Naive thymus-derived CD4-positive, alpha-beta T cell (primary cell): ENCODE results near the gene TTC31. TPM values are rescaled to one million over a fixed set of nuclear protein-coding genes. Genes with fewer than 3 reads are reported as not detected.
A peak's percentile ranks its signal among the peaks of the same experiment; 100 is the strongest.
"Not testable (repeated sequence)": the region's sequence is repeated elsewhere in the genome, so short reads cannot be mapped to it uniquely, and the experiment has no call there.

ENCODE experiments used
- ATAC-seq: fragments of 150-1000 bp; cut with Tn5 transposase; 2 replicates; pipeline ENCODE4 v1.10.0; 2021; ENCODE audit warnings: mild to moderate bottlenecking, moderate library complexity
- CTCF ChIA-PET: fragments of 350-600 bp; sonication (Branson Sonifier 250); formaldehyde crosslinking; loops from one replicate; lab custom pipeline; 2021; ENCODE audit warnings: antibody characterized with exemption; lab: Charles Lee
- POLR2A ChIA-PET: fragments of 350-600 bp; sonication (Branson Sonifier 250); formaldehyde crosslinking; loops from one replicate; lab custom pipeline; 2021; ENCODE audit warnings: antibody characterized with exemption, inconsistent platforms; lab: Charles Lee
- DNase-seq, 9 donors: peaks; one replicate each; pipeline versions ENCODE4 v3.0.0 to v3.0.0-alpha.2; 2020 to 2022; ENCODE audit warnings: mixed read lengths in 1 of 9
- H3K27ac ChIP-seq: one replicate; pipeline ENCODE4 v1.7.0; 2013; ENCODE audit warnings: mild to moderate bottlenecking, low read depth, low read length, moderate library complexity
- H3K27me3 ChIP-seq, 2 donors: one replicate each; pipeline ENCODE4 v1.7.0; 2013; ENCODE audit warnings: low read length in 2 of 2, mild to moderate bottlenecking in 2 of 2, moderate library complexity in 2 of 2; ENCODE audit not compliant: control insufficient read depth in 2 of 2, insufficient read depth in 2 of 2
- H3K36me3 ChIP-seq, 3 experiments: 1 replicate in 2 of 3; 2 replicates in 1 of 3; pipeline ENCODE4 v1.7.0; 2013; ENCODE audit warnings: low read length in 3 of 3, mild to moderate bottlenecking in 3 of 3, moderate library complexity in 1 of 3; ENCODE audit not compliant: insufficient read depth in 3 of 3, control insufficient read depth in 2 of 3
- H3K4me1 ChIP-seq, 2 donors: one replicate each; pipeline ENCODE4 v1.7.0; 2013; ENCODE audit warnings: low read length in 2 of 2, mild to moderate bottlenecking in 2 of 2, moderate library complexity in 1 of 2; ENCODE audit not compliant: control insufficient read depth in 2 of 2, insufficient read depth in 2 of 2
- H3K4me3 ChIP-seq: 2 replicates; pipeline ENCODE4 v1.7.0; 2013; ENCODE audit warnings: mild to moderate bottlenecking, low read length
- H3K9me3 ChIP-seq, 3 experiments: 1 replicate in 2 of 3; 2 replicates in 1 of 3; pipeline ENCODE4 v1.7.0; 2013; ENCODE audit warnings: low read length in 3 of 3; ENCODE audit not compliant: control insufficient read depth in 2 of 3
- H3K27ac Mint-ChIP-seq, 9 donors: one replicate each; pipeline ENCODE4 v1.8.0; 2020 to 2022; ENCODE audit warnings: mixed read lengths in 9 of 9, mild to moderate bottlenecking in 8 of 9, moderate library complexity in 5 of 9, inconsistent platforms in 2 of 9
- H3K27me3 Mint-ChIP-seq, 5 donors: one replicate each; pipeline ENCODE4 v1.8.0; 2021 to 2022; ENCODE audit warnings: mixed read lengths in 5 of 5, mild to moderate bottlenecking in 1 of 5
- H3K36me3 Mint-ChIP-seq, 5 donors: one replicate each; pipeline ENCODE4 v1.8.0; 2020 to 2022; ENCODE audit warnings: mixed read lengths in 5 of 5, mild to moderate bottlenecking in 3 of 5, inconsistent platforms in 1 of 5
- H3K4me1 Mint-ChIP-seq, 7 donors: one replicate each; pipeline ENCODE4 v1.8.0; 2020 to 2022; ENCODE audit warnings: mixed read lengths in 7 of 7, mild to moderate bottlenecking in 3 of 7, inconsistent platforms in 1 of 7
- H3K4me3 Mint-ChIP-seq, 10 donors: one replicate each; pipeline ENCODE4 v1.8.0; 2020 to 2022; ENCODE audit warnings: mild to moderate bottlenecking in 10 of 10, mixed read lengths in 10 of 10, moderate library complexity in 6 of 10, inconsistent platforms in 2 of 10
- H3K9me3 Mint-ChIP-seq, 11 donors: one replicate each; pipeline ENCODE4 v1.8.0; 2020 to 2022; ENCODE audit warnings: mixed read lengths in 11 of 11, mild to moderate bottlenecking in 4 of 11, inconsistent platforms in 1 of 11, moderate library complexity in 1 of 11
- intact Hi-C, 2 donors: fragments of 100-400 bp; cut with micrococcal nuclease; formaldehyde crosslinking; loops; one replicate each; pipeline ENCODE4 v1.15.1; 2023
- polyA plus RNA-seq, 2 donors: library from polyadenylated mRNA; unstranded; fragments of 300-500 nt; fragmentation: Illumina TruSeq; gene quantifications; one replicate each; pipeline ENCODE4 v1.2.3, GENCODE V29; 2021
- total RNA-seq, 6 experiments: library from RNA in 5 of 6; stranded (reverse) in 5 of 6; gene quantifications; 1 replicate in 5 of 6; 2 replicates in 1 of 6; pipeline ENCODE4 v1.2.3 and lab custom pipeline; 2021 to 2026

The TTC31 gene
- total and polyA plus RNA-seq, 7 experiments from 2014 or later: 19.8 to 50.4 (median 35.9) TPM

GRCh38 chr2:74460187-74460586 is 22.7 kb upstream of the TTC31 start:
- DNase-seq, H3K27me3 Mint-ChIP-seq, H3K27me3 ChIP-seq, ATAC-seq, H3K4me3 ChIP-seq, H3K9me3 Mint-ChIP-seq, intact Hi-C loops, H3K9me3 ChIP-seq, H3K27ac ChIP-seq: not testable (repeated sequence)
- Mint-ChIP-seq H3K4me1 (peaks cover 28 to 63% (median 54%) of the 10 kb centered on the region in 7 donors), H3K4me3 (peak overlapping the region in 9 of 10 donors; percentile 87 to 99 (median 97)), H3K36me3 (peaks cover 0 to 12% (median 6%) of the 10 kb centered on the region in 5 donors), H3K27ac (peak overlapping the region in 5 of 9 donors; percentile 34 to 100 (median 91))
- H3K4me1 ChIP-seq: peaks cover 35 to 36% of the 10 kb centered on the region in 2 donors
- POLR2A ChIA-PET: interaction anchor here (1.0 to 10.8 kb wide), 3 partner anchors 10 to 21 kb away, joined by 3 to 197 read pairs (median 177); partner anchors contain the start of genes CCDC142, MRPL53 and TTC31
- CTCF ChIA-PET: interaction anchor here (0.5 kb wide), 1 partner anchor 635 kb away, joined by 3 read pairs; no protein-coding TSS in a partner anchor
- H3K36me3 ChIP-seq: peaks cover 0 to 29% (median 0%) of the 10 kb centered on the region in 3 experiments

GRCh38 chr2:74461187-74462053 is 21.5 kb upstream of the TTC31 start:
- POLR2A ChIA-PET: interaction anchor here (0.9 to 10.8 kb wide), 4 partner anchors 8 to 20 kb away, joined by 3 to 197 read pairs (median 90); partner anchors contain the start of genes CCDC142, MRPL53 and TTC31
- Mint-ChIP-seq H3K36me3 (peaks cover 0 to 9% (median 6%) of the 10 kb centered on the region in 5 donors), H3K4me3 (peak overlapping the region in 2 of 10 donors; percentile 20 to 34), H3K27me3 (peaks cover 0 to 2% (median 0%) of the 10 kb centered on the region in 5 donors), H3K4me1 (peaks cover 15 to 61% (median 50%) of the 10 kb centered on the region in 7 donors), H3K27ac (peak overlapping the region in 2 of 9 donors; percentile 51 to 76), H3K9me3 (peaks cover 0 to 8% (median 0%) of the 10 kb centered on the region in 11 donors)
- Histone ChIP-seq H3K4me3 (no peak overlapping the region), H3K9me3 (no peaks in the 10 kb centered on the region), H3K27ac (no peak overlapping the region), H3K36me3 (peaks cover 0 to 29% (median 0%) of the 10 kb centered on the region in 3 experiments), H3K4me1 (peaks cover 23% of the 10 kb centered on the region in 2 donors), H3K27me3 (no peaks in the 10 kb centered on the region)
- ATAC-seq (no peak), DNase-seq (no peak)
- CTCF ChIA-PET: no interaction called here
- intact Hi-C loops: no loop called here

- Mint-ChIP-seq H3K36me3 (peaks cover 0 to 9% (median under 1%) of the 10 kb centered on the region in 5 donors), H3K27me3 (peaks cover 0 to 2% (median 0%) of the 10 kb centered on the region in 5 donors), H3K4me3 (peak overlapping the region in 5 of 10 donors; percentile 10 to 95 (median 42)), H3K27ac (peak overlapping the region in 3 of 9 donors; percentile 18 to 78 (median 51)), H3K9me3 (peaks cover 0 to 4% (median 0%) of the 10 kb centered on the region in 11 donors), H3K4me1 (peaks cover 7 to 53% (median 42%) of the 10 kb centered on the region in 7 donors)
- intact Hi-C loops: no loop called here
- POLR2A ChIA-PET: interaction anchor here (0.9 to 10.8 kb wide), 3 partner anchors 9 to 19 kb away, joined by 3 to 197 read pairs (median 177); partner anchors contain the start of genes CCDC142, MRPL53 and TTC31
- Histone ChIP-seq H3K36me3 (peaks cover 0 to 29% (median 0%) of the 10 kb centered on the region in 3 experiments), H3K4me3 (no peak overlapping the region), H3K4me1 (peaks cover 15% of the 10 kb centered on the region in 2 donors), H3K9me3 (no peaks in the 10 kb centered on the region), H3K27ac (no peak overlapping the region), H3K27me3 (no peaks in the 10 kb centered on the region)
- ATAC-seq (no peak), DNase-seq (no peak)
- CTCF ChIA-PET: no interaction called here
Measured at GRCh38 chr2:74462054-74462785, 20.7 kb upstream of the TTC31 start.

- intact Hi-C loops: no loop called here
- Mint-ChIP-seq H3K4me3 (peak overlapping the region; percentile 10 to 95 (median 67)), H3K36me3 (peaks cover 0 to 9% (median 0%) of the 10 kb centered on the region in 5 donors), H3K27ac (peak overlapping the region in 5 of 9 donors; percentile 18 to 78 (median 59)), H3K27me3 (peaks cover 0 to 2% (median 0%) of the 10 kb centered on the region in 5 donors), H3K4me1 (peaks cover 6 to 51% (median 42%) of the 10 kb centered on the region in 7 donors), H3K9me3 (peaks cover 0 to 4% (median 0%) of the 10 kb centered on the region in 11 donors)
- H3K4me1 ChIP-seq: peaks cover 15% of the 10 kb centered on the region in 2 donors
- ATAC-seq: no peak
- CTCF ChIA-PET: no interaction called here
- H3K27me3 ChIP-seq: no peaks in the 10 kb centered on the region
- POLR2A ChIA-PET: interaction anchor here (0.6 to 10.8 kb wide), 3 partner anchors 11 to 82 kb away, joined by 3 to 197 read pairs (median 177); partner anchors contain the start of genes CCDC142, MRPL53 and TTC31
- H3K27ac ChIP-seq: no peak overlapping the region
- no peaks in the 10 kb centered on the region for H3K9me3 ChIP-seq
- H3K4me3 ChIP-seq: no peak overlapping the region
- no peak for DNase-seq
- H3K36me3 ChIP-seq: peaks cover 0 to 29% (median 0%) of the 10 kb centered on the region in 3 experiments
Measured at GRCh38 chr2:74462786-74463105, 20.1 kb upstream of the TTC31 start.

- H3K9me3 Mint-ChIP-seq: no peaks in the 10 kb centered on the region
- intact Hi-C loops: loop anchor here in 1 of 2 donors (1.0 kb wide), 1 partner anchor 8 kb away; the partner anchor contains the start of gene MRPL53
- H3K27ac Mint-ChIP-seq: peak overlapping the region; percentile 21 to 97 (median 88)
- ATAC-seq (no peak), DNase-seq (no peak)
- no peaks in the 10 kb centered on the region for H3K9me3 ChIP-seq
- peak overlapping the region; percentile 96 for H3K4me3 ChIP-seq
- H3K4me1 ChIP-seq: peaks cover 9 to 10% of the 10 kb centered on the region in 2 donors
- peaks cover 0 to 29% (median 0%) of the 10 kb centered on the region in 3 experiments for H3K36me3 ChIP-seq
- no peaks in the 10 kb centered on the region for H3K27me3 Mint-ChIP-seq
- peak overlapping the region; percentile 98 for H3K27ac ChIP-seq
- H3K4me1 Mint-ChIP-seq: peaks cover 4 to 40% (median 29%) of the 10 kb centered on the region in 7 donors
- CTCF ChIA-PET: interaction anchor here (0.6 kb wide), 1 partner anchor 12 kb away, joined by 4 read pairs; no protein-coding TSS in a partner anchor
- H3K4me3 Mint-ChIP-seq: peak overlapping the region; percentile 72 to 100 (median 96)
- no peaks in the 10 kb centered on the region for H3K27me3 ChIP-seq
- POLR2A ChIA-PET: interaction anchor here (0.8 to 6.5 kb wide), 6 partner anchors 7 to 62 kb away, joined by 4 to 64 read pairs (median 8); partner anchors contain the start of genes CCDC142, DQX1, INO80B and MRPL53
- peaks cover 0 to 9% (median 0%) of the 10 kb centered on the region in 5 donors for H3K36me3 Mint-ChIP-seq
Measured at GRCh38 chr2:74464406-74464805, 18.5 kb upstream of the TTC31 start.
